Activated naive CD4-positive, alpha-beta T cell treated with anti-CD3 and anti-CD28 coated beads, Interleukin-2, amount 50 U/mL, for 24 hours (primary cell): Measurements from ENCODE around the gene FHAD1.

Experiments used
- H3K27ac Mint-ChIP-seq: one replicate; pipeline ENCODE4 v1.8.0; 2021; ENCODE audit warnings: mild to moderate bottlenecking, mixed read lengths
- H3K27me3 Mint-ChIP-seq: one replicate; pipeline ENCODE4 v1.8.0; 2021; ENCODE audit warnings: mixed read lengths
- H3K36me3 Mint-ChIP-seq: one replicate; pipeline ENCODE4 v1.8.0; 2021; ENCODE audit warnings: mixed read lengths
- H3K4me1 Mint-ChIP-seq: one replicate; pipeline ENCODE4 v1.8.0; 2021; ENCODE audit warnings: mixed read lengths
- H3K4me3 Mint-ChIP-seq: one replicate; pipeline ENCODE4 v1.8.0; 2021; ENCODE audit warnings: mild to moderate bottlenecking, mixed read lengths
- H3K9me3 Mint-ChIP-seq: one replicate; pipeline ENCODE4 v1.8.0; 2021; ENCODE audit warnings: mixed read lengths

FHAD1 gene

DNA sequence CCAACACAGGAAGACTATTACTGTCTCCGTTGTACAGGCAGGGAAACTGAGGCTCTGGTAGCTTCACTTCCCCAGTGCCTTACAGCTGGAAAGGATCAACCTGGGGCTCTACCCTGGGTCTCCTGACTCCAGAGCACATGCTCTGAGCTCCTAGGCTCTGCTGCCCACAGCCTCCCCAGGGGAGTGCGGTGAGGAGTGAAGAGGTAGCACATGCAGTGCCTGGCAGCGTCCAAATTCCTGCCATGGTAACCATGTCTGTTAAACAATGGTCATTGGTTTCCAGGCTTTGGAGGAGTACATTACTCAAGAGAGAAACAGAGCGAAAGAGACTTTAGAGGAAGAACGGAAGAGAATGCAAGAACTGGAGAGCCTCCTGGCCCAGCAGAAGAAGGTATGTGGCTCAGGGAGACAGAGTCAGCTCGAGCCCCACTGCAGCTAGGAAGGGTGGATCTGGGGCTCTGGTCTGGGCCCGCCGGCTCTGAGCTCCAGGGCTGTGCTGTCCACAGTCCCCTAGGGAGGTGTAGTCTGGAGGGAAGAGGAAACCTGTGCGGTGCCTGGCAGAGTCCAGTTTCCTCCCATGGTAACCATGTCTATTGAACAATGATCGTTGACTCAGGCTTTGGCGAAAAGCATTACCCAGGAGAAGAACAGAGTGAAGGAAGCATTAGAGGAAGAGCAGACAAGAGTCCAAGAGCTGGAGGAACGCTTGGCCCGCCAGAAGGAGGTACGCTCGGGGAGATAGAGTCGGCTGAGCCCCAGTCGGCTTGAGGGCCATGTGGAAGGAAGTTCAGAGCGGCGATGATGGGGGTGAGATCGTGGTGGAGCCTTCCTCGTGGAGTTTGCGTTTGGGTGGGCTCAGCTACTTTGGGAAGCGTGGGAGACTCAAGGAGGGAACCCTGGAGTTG lies 98.0 kb downstream of the FHAD1 start:
- peak overlapping the region; percentile 14 for H3K27ac Mint-ChIP-seq
- no peaks in the 10 kb centered on the region for H3K9me3 Mint-ChIP-seq
- H3K27me3 Mint-ChIP-seq, result peaks cover 21% of the 10 kb centered on the region
- H3K4me3 Mint-ChIP-seq, result no peak overlapping the region
- peaks cover 22% of the 10 kb centered on the region for H3K4me1 Mint-ChIP-seq
- no peaks in the 10 kb centered on the region for H3K36me3 Mint-ChIP-seq

DNA sequence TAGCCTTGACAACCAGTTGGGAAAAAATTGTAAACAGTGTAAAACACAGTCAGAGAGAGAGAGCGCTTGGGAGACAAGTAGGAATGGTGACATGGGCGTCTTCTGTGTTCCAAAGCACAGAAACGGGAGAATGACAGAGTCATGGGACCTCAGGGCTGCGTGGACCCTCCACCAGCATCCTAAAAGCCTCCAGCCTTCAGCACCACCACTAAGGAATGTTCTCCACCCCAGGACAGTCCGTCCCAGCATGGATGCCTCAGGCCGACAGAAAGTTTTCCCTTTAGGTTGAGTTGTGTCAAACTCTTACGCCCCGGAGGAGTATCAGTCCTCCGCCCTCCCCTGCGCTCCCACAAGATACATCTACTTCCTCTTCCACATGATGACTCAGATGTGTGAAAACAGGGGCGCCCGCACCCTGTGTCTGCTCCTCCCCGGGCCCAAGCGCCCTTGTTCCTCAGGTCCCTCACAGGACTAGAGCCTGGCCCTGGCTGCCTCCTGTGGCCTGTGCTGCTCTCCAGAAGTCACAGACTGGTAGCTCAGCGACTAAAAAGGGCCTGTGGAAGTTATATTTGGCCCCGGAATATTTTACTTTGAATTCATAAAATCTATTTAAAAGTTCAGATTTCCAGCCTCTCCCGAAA lies 98.8 kb downstream of the FHAD1 start:
- H3K36me3 Mint-ChIP-seq, result no peaks in the 10 kb centered on the region
- peak overlapping the region; percentile 36 for H3K4me3 Mint-ChIP-seq
- peaks cover 21% of the 10 kb centered on the region for H3K27me3 Mint-ChIP-seq
- H3K27ac Mint-ChIP-seq, result no peak overlapping the region
- H3K9me3 Mint-ChIP-seq, result no peaks in the 10 kb centered on the region
- peaks cover 22% of the 10 kb centered on the region for H3K4me1 Mint-ChIP-seq

DNA sequence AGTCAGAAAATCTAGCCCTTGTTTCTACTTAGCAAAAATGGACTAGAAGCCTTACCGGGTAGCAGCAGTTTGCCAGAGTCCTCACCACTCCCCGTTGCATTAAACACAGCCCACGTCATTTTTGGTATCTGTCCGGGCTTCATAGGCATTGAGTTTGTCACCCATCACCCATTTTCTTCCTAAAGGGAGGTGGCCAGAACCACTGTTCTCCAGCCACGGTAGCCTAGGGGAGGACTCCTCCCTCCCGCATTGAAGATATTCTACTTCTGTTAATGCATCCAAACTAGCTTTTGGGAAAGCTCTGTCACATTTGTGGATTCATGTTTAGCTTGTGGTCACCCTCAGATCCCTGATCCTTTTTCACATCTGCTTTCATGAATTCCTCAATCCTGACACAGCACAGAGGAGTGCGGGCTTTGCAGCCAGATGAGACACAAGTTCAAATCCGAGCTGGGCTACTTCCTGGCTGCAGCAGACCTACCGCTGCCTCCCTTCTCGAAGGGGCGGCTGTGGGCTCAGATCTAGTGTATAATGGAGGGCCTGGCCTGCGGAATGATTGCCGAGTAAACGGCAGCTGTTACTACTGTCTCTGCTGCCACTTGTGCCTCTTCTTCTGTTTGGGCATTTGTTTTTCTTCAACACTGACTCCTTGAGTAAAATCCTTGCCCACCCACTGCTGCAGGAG lies 99.5 kb downstream of the FHAD1 start:
- H3K9me3 Mint-ChIP-seq, result no peaks in the 10 kb centered on the region
- H3K4me1 Mint-ChIP-seq, result peaks cover 24% of the 10 kb centered on the region
- no peak overlapping the region for H3K27ac Mint-ChIP-seq
- H3K27me3 Mint-ChIP-seq, result peaks cover 21% of the 10 kb centered on the region
- H3K36me3 Mint-ChIP-seq, result no peaks in the 10 kb centered on the region
- H3K4me3 Mint-ChIP-seq, result no peak overlapping the region

DNA sequence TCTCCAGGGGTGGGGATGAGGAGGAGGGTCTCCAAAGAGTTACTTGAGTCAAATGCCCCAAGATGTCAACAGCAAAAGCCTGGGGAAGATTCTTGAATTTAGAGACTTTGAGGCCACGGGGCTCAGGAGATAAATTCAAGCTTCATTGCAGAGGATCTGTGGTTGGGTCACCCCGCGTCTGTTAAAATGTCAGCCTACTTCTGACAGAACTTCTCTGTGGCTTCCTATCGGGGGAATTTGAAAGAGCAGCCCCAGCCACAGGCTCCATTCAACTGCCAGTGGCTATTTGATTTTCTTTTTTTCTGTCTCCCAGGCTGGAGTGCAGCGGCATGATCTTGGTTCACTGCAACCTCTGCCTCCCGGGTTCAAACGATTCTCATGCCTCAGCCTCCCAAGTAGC lies 100.2 kb downstream of the FHAD1 start:
- H3K4me3 Mint-ChIP-seq, result no peak overlapping the region
- H3K9me3 Mint-ChIP-seq, result no peaks in the 10 kb centered on the region
- H3K4me1 Mint-ChIP-seq, result peaks cover 29% of the 10 kb centered on the region
- H3K36me3 Mint-ChIP-seq, result no peaks in the 10 kb centered on the region
- H3K27ac Mint-ChIP-seq, result no peak overlapping the region
- H3K27me3 Mint-ChIP-seq, result peaks cover 21% of the 10 kb centered on the region

DNA sequence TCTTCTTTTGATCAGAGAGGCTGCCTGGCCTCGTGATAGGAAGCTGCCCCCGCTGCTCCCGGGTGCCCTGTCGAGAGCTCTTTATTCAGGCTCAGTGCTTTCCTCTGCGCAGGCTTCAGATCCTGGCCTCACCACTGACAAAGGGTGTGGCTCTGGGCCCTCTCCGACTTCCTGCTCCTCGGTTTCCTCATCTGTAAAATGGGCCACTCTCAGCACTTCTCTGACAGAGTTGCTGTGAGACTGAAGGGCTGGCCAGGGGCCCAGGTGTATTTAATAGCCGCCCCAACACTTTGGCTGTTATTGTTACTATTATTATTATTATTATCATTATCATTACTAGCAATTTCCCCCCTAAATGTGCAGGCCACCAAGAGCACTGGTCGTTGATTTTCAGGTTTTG lies 101.6 kb downstream of the FHAD1 start:
- Mint-ChIP-seq H3K4me1 (peaks cover 34% of the 10 kb centered on the region), H3K36me3 (no peaks in the 10 kb centered on the region), H3K27ac (peak overlapping the region; percentile 55), H3K27me3 (peaks cover 16% of the 10 kb centered on the region), H3K4me3 (no peak overlapping the region), H3K9me3 (no peaks in the 10 kb centered on the region)

GRCh38 chr1:15349133-15349532 lies 102.1 kb downstream of the FHAD1 start:
- Mint-ChIP-seq H3K4me3 (no peak overlapping the region), H3K9me3 (no peaks in the 10 kb centered on the region), H3K36me3 (no peaks in the 10 kb centered on the region), H3K27me3 (peaks cover 12% of the 10 kb centered on the region), H3K4me1 (peaks cover 31% of the 10 kb centered on the region), H3K27ac (peak overlapping the region; percentile 55)

DNA sequence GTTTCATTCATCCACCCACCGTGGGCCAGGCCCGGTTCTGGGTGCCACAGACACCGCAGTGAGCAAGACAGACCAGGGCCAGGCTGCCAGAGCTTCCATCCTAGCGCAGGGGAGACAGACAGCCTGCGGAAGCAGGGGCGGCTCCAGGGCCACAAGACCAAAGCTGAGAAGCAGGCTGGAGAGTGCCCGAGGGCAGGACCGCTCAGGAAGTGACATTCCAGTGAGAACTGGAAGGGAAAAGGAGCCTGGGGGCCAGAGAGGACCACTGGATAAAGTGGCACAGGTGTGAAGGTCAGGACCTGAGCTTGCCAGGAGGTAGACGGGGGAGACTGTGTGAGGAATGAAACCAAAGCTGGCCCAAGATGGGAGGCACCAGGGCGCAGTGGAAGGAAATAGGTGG lies 103.1 kb downstream of the FHAD1 start:
- Mint-ChIP-seq H3K27ac (no peak overlapping the region), H3K36me3 (no peaks in the 10 kb centered on the region), H3K4me3 (no peak overlapping the region), H3K4me1 (peaks cover 27% of the 10 kb centered on the region), H3K9me3 (no peaks in the 10 kb centered on the region), H3K27me3 (peaks cover 8% of the 10 kb centered on the region)

DNA sequence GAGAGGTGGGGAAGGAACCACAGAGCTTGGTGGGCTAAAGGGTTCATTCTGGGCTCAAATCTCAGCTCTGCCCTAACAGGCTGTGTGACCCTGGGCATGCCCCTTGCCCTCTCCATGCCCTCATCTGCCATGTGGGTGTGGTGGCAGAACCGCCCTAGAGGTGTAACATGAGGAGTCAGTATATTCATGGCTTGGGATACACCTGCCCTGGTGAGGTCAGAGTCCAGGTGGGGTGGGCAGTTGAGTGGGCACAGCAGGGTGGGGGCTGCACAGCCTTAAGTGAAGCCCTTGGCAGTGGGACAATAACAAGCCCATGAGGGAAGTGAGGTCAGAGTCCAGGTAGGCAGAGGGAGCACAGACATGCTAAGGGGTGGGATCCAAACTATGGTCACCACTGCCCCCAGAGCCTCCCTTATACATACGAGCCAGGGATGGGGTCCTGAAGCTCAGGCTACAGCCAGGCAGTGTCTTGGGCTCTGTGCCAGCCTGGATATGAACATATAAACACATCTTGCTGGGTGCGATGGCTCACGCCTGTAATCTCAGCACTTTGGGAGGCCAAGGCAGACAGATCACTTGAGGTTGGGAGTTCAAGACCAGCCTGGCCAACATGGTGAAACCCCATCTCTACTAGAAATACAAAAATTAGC lies 103.7 kb downstream of the FHAD1 start:
- Mint-ChIP-seq H3K36me3 (no peaks in the 10 kb centered on the region), H3K27me3 (peaks cover 4% of the 10 kb centered on the region), H3K4me3 (no peak overlapping the region), H3K4me1 (peaks cover 24% of the 10 kb centered on the region), H3K9me3 (no peaks in the 10 kb centered on the region), H3K27ac (no peak overlapping the region)

- no peak overlapping the region for H3K27ac Mint-ChIP-seq
- H3K36me3 Mint-ChIP-seq, result no peaks in the 10 kb centered on the region
- H3K4me3 Mint-ChIP-seq, result no peak overlapping the region
- H3K4me1 Mint-ChIP-seq, result peaks cover 20% of the 10 kb centered on the region
- peaks cover 4% of the 10 kb centered on the region for H3K27me3 Mint-ChIP-seq
- H3K9me3 Mint-ChIP-seq, result no peaks in the 10 kb centered on the region
Measured at GRCh38 chr1:15351310-15351709, 104.3 kb downstream of the FHAD1 start.

GRCh38 chr1:15352128-15352957 lies 105.3 kb downstream of the FHAD1 start:
- Mint-ChIP-seq H3K27ac (no peak overlapping the region), H3K4me1 (peaks cover 20% of the 10 kb centered on the region), H3K36me3 (no peaks in the 10 kb centered on the region), H3K4me3 (no peak overlapping the region), H3K27me3 (peaks cover 4% of the 10 kb centered on the region), H3K9me3 (no peaks in the 10 kb centered on the region)

DNA sequence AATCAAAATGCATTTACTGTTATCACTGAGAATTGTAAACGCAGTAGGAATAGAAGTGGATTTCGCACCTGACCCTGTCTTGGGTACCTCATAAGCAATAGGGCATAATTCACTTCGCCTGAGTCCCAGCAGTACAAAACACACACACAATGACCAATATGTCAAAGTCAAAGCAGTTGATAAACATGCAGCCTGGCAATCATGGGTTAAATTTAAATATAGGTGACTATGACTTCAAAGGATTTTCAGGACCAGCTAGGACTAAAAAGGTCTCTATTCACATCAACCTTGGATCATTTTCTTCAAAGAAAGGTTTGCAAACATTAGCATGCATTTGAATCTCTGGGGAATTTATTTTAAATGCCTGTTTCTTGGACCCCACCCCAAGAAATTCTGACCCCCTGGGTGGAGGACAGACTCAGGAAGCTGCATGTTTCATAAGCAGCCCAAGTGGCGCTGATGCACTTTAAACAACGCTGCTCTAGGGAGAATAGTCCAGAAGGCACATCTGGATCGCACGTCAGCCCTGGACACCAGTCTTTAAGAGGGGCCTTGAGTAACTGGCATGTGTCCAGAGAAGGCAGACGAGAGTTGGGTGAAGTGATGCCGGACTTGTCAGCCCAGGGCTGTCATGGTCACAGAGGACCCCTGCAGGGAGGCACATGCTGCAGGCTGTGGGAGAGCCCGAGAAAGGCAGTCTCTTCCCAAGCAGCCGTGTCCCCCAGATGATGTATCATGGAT lies 107.0 kb downstream of the FHAD1 start:
- Mint-ChIP-seq H3K9me3 (no peaks in the 10 kb centered on the region), H3K27me3 (peaks cover 2% of the 10 kb centered on the region), H3K27ac (peak overlapping the region; percentile 38), H3K4me1 (peaks cover 14% of the 10 kb centered on the region), H3K4me3 (no peak overlapping the region), H3K36me3 (no peaks in the 10 kb centered on the region)

- Mint-ChIP-seq H3K4me3 (no peak overlapping the region), H3K9me3 (no peaks in the 10 kb centered on the region), H3K4me1 (peaks cover 14% of the 10 kb centered on the region), H3K27ac (peak overlapping the region; percentile 38), H3K36me3 (no peaks in the 10 kb centered on the region), H3K27me3 (peaks cover 2% of the 10 kb centered on the region)
Measured at GRCh38 chr1:15354580-15354965, 107.5 kb downstream of the FHAD1 start.

DNA sequence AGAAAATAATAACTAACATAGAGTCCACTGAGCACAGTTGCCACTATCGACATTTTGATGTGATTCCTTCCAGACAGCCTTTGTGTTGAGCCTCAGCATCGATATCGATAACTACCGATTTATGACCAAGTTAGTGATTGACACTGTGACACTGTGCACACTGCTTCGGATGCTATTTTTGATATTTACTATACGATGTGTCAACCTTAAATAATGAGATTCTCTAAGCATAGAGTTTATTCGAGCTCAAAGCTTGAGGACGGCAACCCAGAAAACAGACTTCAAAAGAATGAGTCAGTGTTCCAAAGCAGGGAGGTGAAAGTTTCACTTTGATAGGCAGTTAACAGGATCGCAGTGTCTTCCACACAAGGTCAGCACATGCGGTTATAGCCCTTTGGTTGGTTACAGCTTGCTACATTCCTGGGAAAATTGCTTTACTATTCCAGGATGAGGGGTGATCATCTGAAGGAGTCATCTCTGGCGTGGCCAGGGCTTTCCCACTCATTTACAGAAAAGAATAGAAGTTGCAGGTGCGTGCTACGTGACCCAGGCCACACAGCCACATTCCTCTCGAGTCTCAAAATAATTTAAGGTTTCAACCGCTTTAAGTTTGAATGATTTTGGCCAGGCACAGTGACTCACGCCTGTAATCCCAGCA lies 109.1 kb downstream of the FHAD1 start:
- Mint-ChIP-seq H3K4me3 (no peak overlapping the region), H3K4me1 (peaks cover 14% of the 10 kb centered on the region), H3K36me3 (no peaks in the 10 kb centered on the region), H3K27me3 (peaks cover 2% of the 10 kb centered on the region), H3K9me3 (no peaks in the 10 kb centered on the region), H3K27ac (no peak overlapping the region)

GRCh38 chr1:15357612-15358207 lies 110.7 kb downstream of the FHAD1 start:
- no peak overlapping the region for H3K27ac Mint-ChIP-seq
- peaks cover under 1% of the 10 kb centered on the region for H3K27me3 Mint-ChIP-seq

More at GRCh38 chr1:15357612-15358207, 110.7 kb downstream of the FHAD1 start:
- no peak overlapping the region for H3K4me3 Mint-ChIP-seq
- H3K4me1 Mint-ChIP-seq, result peaks cover 2% of the 10 kb centered on the region
- no peaks in the 10 kb centered on the region for H3K9me3 Mint-ChIP-seq
- H3K36me3 Mint-ChIP-seq, result no peaks in the 10 kb centered on the region
